ENCODE results near the gene LRRN2.

LRRN2 gene

DNA sequence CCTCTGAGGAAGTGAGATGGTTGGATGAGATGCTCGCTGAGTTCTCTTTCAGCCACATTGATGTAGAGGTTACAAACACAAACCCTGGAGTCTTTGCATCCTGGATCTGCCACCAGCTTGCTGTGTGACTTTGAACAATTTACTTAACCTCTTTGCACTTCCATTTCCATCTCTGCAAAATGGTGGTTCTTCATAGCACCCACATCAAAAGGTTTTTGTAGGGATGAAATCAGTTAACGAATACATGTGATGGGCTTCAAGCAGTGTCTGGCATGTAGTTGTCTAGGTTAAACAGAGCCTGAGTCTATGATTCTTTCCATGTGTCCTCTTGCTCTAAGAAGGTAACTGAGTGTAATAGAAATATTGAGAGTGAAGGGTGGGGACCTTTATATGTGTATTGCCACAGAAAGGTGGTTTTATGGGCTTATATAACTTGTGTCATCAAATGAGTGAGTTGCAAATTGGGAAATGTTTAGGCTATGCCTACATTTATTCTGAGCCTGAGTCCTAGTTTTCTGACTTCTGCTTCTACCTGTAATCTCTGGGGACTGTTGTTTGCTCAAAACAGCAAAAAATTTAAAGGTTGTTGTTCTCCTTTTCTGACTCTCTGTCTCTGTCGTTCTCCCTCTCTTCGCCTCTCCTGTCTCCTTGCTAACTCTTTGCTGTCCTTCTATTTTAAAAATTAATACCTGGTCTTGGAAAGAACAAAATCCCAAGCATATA lies 27.3 kb upstream of the LRRN2 start:
- in situ Hi-C loops (cut with MboI; ENCODE audit: low sequenced_read_pairs): no loop called here

DNA sequence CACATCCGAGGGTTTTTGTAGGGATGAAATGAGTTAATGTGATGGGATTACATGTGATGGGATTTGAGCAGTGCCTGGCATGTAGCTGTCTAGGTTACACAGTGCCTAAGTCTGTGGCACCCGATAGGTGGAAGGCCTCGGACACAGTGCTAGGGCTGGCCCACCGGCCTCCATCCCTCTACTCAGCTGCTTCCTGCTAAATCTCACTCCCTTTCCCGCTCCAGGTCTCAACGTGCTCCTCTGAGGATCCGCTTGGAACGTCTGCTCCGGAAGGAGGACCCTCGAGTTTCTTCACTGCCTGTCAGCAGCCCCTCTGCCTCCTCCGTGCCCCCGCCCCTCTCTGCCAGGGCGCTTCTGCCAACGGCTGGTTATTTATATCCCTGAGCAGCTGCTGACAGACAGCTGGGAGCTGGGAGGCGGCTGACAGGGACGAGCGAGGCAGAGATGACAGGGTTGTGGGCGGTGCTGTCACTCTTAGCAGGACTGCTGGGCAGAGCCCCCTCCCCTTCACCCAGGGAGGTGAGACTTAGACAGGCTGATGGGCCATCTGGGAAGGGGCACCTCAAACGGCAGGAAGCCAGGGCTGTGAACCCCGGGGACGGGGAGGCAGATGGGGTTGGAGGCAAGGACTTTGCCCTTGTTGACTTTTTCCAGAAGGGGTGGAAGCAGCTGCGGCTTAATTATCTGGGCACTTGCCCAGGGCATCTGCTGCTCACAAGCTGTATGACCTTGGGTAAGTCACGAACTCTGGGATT lies 26.6 kb upstream of the LRRN2 start:
- in situ Hi-C loops (cut with MboI; ENCODE audit: low sequenced_read_pairs): no loop called here

DNA sequence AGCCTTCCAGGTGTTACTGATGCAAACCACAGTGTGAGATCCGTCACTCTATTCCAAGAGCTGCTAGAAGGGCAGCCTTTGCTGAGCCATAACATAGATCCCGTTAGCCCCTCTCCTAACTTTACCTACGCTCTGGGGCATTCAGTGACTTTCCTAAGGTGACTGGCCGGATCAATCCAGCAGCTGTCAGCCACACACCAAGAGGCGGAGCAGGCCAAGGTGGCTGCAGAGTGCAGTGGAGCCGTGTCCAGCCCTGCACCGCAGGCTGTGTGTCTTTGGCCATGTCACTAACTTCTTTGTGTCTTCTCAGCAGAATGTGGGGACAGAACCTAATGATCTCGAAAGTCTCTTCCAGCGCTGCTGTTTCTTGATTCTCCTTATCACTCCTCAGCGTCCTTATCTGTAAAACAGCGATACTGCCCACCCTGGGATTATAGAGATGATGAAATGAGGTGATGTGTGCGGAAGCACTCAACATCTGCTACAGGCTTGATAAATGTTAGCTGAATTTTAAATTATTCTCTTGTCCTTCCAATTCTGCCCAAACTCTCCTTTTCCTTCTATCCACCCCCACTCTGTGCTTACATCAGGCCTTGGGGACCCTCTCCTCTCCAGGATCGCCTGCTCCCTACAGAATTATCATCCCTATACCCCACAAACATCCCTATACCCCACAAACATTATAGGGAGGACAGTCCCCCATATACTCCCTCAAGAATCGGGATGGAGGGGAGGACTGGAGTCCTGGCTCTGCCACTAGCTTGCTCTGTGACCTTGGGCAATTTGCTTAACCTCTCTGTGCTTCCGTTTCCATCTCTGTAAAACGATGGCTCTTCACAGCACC lies 25.8 kb upstream of the LRRN2 start:
- in situ Hi-C loops (cut with MboI; ENCODE audit: low sequenced_read_pairs): no loop called here

DNA sequence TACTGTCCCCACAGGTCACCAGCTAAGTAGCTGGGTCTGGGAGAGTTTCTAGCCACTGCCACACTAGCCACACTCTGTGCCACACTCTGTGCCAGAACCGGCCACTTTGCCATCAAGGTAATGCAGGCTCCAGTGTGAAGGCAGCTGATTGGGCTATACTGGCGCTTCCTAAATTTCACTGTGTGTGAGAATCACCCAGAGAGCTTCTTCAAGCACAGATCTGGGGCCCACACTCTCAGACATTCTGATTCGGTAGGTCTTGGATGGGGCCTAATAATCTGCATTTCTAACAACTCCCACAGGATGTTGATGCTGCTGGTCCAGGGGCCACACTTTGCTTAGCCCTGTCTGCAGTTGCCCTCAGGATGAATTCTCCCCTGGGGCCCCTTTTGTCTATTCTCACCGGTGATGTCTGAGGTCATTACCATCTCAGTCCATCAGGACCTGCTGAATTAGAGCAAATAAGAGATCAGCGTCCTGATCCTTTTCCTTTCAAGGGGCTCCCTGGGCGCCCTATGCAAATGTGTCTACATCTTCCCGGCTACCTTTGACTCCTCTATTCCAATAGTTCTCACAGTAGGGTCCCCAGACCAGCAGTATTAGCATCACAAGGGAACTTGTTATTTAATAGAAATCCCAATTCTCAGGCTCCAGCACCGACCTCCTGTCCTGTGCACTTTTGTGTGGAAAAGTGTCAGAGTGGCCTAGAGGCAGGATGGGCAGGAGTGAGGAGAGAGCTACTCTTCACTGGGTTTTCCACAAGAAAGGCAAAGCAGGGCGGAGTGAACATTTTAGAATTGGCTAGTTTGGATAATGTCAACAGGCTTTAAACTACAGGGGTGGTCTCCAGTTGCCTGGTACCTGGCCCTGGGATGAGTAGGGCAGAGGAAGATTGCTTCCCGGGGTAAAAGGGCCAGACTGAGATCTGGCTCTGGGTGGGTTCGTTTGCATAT lies 24.7 kb upstream of the LRRN2 start:
- in situ Hi-C loops (cut with MboI; ENCODE audit: low sequenced_read_pairs): no loop called here

DNA sequence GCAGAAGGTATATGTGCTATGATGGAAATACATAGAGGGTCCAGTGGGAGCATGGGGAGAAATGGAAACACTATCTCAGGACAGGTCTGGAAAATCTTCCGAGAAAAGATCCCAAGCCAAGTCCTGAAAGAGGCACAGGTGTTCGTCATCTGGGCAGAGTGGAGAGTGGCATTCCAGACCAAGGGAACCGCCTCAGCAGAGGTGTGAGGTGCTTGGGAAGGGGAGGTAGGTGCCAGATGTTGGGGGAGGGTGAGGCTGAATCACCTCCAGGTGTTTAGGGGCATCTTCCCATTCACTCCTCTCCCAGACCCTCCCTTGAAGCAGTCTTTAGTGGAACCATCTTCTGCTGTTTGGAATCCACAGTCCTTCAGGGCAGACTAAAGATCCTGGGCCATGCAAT lies 23.5 kb upstream of the LRRN2 start:
- in situ Hi-C loops (cut with MboI; ENCODE audit: low sequenced_read_pairs): no loop called here

DNA sequence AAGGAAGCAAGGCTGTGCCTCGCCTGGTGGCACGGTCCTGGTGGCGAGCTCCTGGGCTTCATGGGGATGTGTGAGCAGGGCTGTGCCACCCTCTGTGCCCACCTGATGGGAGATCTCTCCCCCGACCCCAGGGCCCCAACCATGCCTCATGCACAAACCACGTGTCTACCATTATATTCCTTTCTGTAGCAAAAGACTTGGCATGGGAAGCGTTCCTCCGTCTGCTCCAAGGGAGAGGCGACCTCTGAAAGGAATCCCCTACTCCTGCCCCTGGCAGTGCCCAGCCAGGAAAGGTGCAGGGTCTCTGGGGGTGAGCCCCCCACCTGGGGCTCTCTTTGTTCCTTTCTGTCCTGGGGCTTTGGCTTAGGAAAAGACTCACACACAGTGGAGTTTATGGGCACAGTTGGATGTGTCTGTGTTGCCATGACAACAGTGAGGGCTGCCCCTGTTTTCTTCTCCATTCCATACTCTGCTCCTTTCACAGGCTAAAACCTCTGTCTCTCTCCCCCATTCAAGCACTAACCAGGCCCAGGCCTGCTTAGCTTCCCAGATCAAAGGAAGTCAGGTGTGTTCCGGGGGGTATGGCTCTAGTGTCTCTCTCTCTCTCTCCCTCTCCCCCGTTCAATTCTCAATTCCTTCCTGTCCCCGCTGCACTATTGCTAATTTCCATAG lies 21.4 kb upstream of the LRRN2 start:
- in situ Hi-C loops (cut with MboI; ENCODE audit: low sequenced_read_pairs): no loop called here

DNA sequence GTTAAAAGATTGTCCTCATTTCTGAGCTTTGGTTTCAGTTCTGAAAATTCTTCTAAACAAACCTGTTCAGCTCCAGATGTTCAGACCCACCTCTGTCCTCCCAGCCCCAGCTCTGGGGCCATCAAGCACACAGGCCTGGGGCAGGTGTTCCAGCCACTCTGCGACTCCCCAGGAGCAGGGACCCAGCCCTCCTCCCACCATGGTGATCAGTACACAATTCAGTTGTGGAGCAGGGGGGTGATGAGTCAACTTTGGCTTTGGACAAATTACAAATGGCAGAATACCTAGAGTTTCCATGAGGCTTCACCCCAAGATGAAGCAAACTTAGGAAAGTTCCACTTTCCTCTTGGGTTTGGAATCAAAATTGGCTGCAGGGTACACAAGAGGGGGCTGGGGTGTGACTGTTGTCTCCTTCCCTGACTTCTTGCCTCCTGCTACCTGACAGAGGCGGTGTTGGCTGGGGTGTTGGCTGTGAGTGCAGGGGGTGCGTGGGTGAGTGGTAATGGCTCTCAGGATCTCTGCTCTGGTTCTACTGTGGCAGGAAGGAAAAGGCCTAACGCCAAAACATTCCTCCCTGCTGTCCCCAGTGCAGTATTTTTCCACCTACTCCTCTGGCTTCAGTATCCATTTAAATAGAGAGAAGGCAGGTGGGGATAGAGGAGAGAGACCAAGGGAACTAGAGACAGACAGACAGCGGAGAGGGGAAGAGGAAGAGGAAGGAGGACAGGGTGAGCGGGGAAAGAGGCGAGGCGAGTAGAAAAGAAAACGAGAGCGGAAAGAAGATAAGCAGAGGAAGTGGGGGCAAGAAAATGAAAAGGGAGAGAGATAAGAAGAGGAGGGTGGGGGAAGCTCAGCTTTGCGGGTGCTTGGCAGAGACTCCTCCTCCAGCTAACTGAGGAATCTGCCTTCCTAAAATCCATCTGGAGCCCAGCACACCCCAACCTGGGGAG lies 20.6 kb upstream of the LRRN2 start:
- in situ Hi-C loops (cut with MboI; ENCODE audit: low sequenced_read_pairs): no loop called here

DNA sequence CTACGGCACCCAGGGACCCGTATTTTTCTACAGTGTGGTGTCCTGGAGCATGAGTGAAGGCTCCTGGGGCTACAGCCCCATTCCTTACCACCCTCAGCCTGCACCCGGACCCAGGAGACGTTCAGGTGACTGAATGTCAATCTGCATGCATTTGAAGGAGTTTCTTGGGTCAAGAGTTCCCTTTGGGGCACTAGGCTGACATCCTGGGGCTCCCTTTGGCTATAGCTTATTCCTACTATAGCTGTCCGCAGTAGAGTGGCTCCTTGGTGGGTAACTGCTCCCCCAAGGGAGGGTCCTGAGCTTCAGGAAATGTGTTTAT lies 19.9 kb upstream of the LRRN2 start:
- in situ Hi-C loops (cut with MboI; ENCODE audit: low sequenced_read_pairs): no loop called here

DNA sequence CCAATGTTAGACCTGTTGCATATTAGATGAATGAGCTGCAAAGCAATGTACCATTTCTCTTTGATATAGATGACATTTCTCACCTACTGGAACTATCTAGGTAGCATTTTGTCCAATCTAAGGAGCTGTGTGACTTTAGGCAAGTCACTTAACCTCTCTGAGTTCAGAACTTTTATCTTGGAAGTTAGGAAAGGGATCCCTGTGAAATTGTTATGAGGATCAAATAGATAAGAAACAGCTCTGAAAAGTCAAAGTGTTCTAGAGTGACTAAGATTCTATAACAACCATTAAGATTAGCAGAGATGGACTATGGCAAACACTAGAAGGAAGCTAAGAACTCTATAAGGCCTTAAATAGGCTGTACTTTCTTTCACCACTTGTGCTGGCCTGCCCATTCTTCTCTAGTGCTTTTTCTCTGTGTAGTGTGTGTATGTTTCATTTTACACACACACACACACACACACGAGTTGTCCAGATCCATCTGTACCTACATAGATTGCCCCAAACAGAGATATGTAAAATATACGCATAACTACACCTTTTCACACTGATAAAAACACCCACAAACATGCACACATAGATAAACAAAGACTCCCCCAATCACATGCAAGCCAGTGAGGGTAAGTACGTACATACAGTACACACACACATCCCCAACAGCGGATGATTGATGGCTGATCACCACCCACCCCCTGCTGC lies 19.4 kb upstream of the LRRN2 start:
- in situ Hi-C loops (cut with MboI; ENCODE audit: low sequenced_read_pairs): no loop called here

DNA sequence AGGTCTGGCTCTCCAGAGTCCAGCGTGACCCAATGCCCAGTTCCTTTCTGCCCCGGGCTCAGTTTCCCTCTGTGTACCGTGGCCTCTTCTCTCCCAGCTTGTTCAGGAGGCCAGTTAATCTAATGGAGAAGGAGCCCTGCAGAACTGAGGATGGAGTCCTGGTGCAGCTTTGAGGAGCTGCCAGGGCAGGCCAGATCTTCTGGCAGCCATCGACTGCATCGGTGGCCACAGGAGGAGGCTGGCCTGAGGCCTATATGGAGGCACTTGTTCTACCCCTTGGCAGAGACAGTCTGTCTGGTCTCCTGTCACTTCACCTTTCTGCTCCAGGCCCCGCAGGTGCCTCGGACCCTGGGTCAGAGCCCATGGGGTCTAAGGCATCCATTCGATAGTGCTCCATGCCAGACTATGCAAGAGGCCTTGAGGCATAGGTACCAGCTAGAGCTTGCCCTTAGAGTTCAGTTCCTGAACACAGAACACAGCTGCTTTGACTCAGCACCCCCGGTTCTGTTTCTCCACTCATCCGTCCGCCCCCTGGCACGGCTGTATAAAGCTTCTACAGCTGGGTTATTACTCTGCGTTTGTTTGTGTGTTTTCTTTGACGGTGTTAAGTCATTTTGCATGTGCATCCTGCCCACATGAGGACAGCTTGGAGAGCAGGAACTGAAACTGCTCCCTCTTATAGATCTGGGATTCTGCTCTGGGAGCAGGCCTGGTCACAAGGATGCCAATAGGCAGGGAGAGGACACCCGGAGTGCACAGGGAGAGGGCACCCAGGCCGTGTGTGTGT lies 18.5 kb upstream of the LRRN2 start:
- in situ Hi-C loops (cut with MboI; ENCODE audit: low sequenced_read_pairs): no loop called here

DNA sequence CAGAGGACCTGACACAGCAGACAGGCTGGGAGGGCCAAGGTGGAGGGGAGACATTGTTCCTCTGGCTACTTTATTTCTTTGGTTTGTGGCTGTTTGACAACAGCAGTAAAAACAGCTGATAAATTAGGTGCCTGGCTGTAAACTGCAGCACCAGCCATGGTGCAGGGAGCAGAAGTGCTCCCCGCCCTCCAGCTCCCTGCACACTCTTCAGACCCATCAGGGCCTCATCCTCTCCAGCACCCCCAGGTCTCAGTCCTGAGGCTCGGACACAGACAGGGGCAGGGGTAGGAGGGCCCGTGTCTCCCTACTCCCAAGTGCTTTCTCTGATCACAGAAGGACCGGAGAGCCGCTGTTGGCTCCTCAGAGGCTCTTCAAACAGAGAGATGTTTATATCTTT lies 17.7 kb upstream of the LRRN2 start:
- in situ Hi-C loops (cut with MboI; ENCODE audit: low sequenced_read_pairs): no loop called here

DNA sequence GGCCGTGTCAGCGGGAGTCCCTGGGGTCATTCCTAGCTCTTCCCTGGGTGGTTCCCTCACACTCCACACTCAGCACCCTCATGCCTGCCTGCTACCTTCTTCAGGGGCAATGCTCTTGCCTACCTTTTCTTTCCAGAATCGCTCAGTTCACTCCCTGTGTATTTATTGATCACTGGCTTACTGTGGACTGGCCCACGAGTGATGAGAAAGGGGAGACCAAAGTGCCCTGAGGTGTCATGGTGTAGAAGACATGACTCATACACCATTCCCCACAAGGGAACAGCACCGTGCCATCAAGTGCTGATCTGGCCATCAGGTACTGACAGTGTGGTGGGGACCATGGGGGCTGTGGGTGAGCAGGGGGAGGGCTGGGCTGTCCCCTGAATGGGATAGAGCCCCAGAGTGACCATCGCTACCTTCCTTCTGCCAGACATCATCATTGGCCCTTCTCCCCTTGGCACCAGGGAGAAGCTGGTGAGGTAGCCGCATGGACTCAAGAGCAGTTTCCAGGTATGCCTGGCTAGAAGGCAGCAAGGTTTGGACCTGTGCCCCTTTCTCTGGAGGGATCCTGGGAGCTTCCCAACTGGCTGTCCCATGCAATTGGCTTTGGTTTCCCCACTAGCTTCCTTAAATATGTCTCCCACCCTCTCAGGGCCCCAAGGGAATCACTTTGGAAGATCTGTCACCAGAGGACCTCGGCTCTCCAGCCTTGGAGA lies 17.2 kb upstream of the LRRN2 start:
- in situ Hi-C loops (cut with MboI; ENCODE audit: low sequenced_read_pairs): no loop called here

DNA sequence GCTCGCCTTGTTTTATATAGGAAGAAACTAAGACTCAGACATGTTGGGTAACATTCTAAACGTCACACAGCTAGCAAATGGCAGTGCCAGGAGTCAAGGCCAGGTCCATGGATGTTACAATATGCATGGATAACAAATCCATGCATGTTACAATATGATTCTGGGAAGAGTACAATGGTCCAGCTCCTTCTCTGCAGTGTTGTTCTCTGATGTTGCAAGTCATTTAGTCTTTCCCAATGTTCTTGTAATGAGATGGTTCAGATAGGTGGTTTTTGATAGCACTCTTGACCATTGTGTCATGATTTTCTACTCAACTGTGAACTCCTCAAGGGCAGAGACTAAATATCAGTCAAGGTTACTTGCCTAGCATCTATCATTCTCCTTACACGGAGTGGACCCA lies 15.7 kb upstream of the LRRN2 start:
- in situ Hi-C loops (cut with MboI; ENCODE audit: low sequenced_read_pairs): no loop called here

DNA sequence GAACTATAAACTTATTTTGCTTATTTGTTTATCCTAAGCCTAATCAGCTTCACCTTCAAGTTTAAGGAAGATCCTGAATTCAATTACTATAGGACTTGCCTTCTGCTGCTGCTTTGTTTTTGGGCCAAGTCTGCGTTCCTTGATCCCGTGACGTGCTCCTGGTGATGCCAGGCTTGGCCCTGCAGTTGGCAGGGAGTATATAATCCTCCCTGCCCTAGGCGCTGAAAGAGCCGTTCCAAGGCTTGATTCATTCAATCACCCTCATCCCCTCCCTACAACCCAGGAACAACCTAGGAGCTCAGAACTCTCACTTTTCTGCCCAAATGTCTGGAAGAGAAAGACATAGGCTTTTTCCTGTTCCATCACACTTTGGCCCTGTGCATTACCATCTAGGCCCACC lies 12.4 kb upstream of the LRRN2 start:
- in situ Hi-C loops (cut with MboI; ENCODE audit: low sequenced_read_pairs): no loop called here

DNA sequence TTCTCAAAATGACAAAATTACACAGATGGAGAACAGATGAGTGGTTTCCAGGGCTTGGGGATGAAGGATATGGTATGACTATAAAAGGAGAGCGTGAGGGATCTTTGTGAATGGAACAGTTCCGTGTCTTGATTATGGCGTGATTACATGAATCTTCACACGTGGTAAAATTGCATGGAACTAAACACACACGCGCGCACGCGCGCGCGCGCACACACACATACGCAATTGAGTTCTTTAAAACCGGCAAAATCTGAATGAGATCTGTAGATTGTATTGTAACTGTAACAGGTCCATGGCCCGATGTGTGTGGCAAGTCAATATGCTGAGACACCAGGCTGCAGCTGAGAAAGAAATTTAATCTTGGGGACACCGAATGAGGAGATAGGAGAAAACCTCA lies 11.1 kb upstream of the LRRN2 start:
- in situ Hi-C loops (cut with MboI; ENCODE audit: low sequenced_read_pairs): no loop called here

DNA sequence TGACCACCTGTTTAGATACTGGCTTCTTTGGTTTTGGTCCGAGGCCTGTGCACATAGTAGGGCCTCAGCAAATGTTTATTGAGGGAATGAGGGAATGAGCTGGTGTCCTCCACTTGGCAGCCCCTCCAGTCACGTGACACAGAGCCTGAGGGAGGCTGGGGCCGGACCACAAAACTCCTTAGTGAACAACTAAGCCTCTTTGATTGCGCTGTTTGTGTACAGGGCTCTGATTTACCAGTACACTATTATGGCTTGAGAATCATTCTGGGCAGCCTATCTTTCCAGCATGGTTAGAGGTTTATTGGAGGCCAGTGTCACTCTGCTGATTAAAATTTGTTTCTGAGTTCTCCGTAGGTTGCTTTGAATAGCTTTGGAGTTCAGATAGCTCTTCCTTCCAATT lies 10.2 kb upstream of the LRRN2 start:
- in situ Hi-C loops (cut with MboI; ENCODE audit: low sequenced_read_pairs): no loop called here

DNA sequence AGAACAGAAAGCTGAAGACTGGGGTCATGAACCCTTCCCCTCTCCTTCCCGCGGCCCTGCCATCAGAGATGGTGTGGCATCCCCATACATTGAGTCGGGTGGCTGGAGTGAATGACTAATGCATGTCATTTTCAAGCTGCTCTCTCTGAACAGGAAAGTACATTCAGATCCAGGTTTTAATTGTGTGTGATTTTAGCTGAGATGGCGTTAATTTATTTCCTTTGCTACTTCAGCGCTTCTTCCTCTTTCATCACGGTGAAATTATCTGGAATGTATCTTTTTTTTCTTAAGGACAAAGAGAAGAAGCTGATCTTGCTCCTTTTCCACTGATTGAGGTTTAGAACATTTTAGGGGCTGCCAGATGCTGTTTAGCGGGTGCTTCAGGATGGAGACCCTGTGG lies 8.6 kb upstream of the LRRN2 start:
- in situ Hi-C loops (cut with MboI; ENCODE audit: low sequenced_read_pairs): no loop called here

Data from HL-60/S4 treated with retinoic acid at 250 ng/mL for 4 days and 3 days (cell line).